PC-3 (cell line): Measurements from ENCODE around the gene DENND6B. TPM values are rescaled to one million over a fixed set of nuclear protein-coding genes. Genes with fewer than 3 reads are reported as not detected.

Experiments used
- ATAC-seq: fragments of 200-7000 bp; cut with Tn5 transposase; 2 replicates; pipeline ENCODE4 v1.9.1; 2020; ENCODE audit warnings: mild to moderate bottlenecking, moderate library complexity
- BruUV-seq: library from RNA; stranded (reverse); fragments of 400-500 nt; replicated peaks from 2 replicates; lab custom pipeline; 2021; lab: Mats Ljungman, UMichigan
- CTCF ChIA-PET: fragments of 300-600 bp; sonication (Branson Sonifier 250); formaldehyde crosslinking; loops from one replicate; lab custom pipeline; 2022; ENCODE audit warnings: antibody characterized with exemption; lab: Charles Lee
- POLR2A ChIA-PET: fragments of 300-600 bp; sonication (Branson Sonifier 250); formaldehyde crosslinking; loops from one replicate; lab custom pipeline; 2022; ENCODE audit warnings: antibody characterized with exemption; ENCODE audit not compliant: unreplicated experiment; lab: Charles Lee
- DNase-seq: peaks from one replicate; pipeline ENCODE4 v3.0.0-alpha.2; 2015
- H2AFZ ChIP-seq: fragments of 300-600 bp; sonication (generic); 2 replicates; pipeline ENCODE4 v1.6.0; 2016; ENCODE audit warnings: antibody characterized with exemption, low read length
- H3F3A ChIP-seq: fragments of 300-600 bp; sonication (generic); one replicate; pipeline ENCODE4 v1.6.0; 2017; ENCODE audit warnings: antibody characterized with exemption, low read length, control low read depth, mild to moderate bottlenecking; ENCODE audit not compliant: unreplicated experiment
- H3K27ac ChIP-seq: fragments of 300-600 bp; sonication (generic); 2 replicates; pipeline ENCODE4 v1.5.1; 2016; ENCODE audit warnings: mild to moderate bottlenecking, low read length
- H3K27me3 ChIP-seq: fragments of 300-600 bp; sonication (generic); 2 replicates; pipeline ENCODE4 v1.6.1; 2016; ENCODE audit warnings: low read length, mixed read lengths
- H3K36me3 ChIP-seq: fragments of 300-600 bp; sonication (generic); 2 replicates; pipeline ENCODE4 v1.6.1; 2016; ENCODE audit warnings: low read depth, mixed run types, low read length, mixed read lengths
- H3K4me1 ChIP-seq: fragments of 300-600 bp; sonication (generic); 2 replicates; pipeline ENCODE4 v1.5.1; 2016; ENCODE audit warnings: low read length; ENCODE audit not compliant: insufficient read depth
- H3K4me2 ChIP-seq: fragments of 300-600 bp; sonication (generic); 2 replicates; pipeline ENCODE4 v1.6.0; 2016; ENCODE audit warnings: low read length
- H3K4me3 ChIP-seq: fragments of 300-600 bp; sonication (generic); 2 replicates; pipeline ENCODE4 v1.5.1; 2016; ENCODE audit warnings: mild to moderate bottlenecking, low read length, mixed read lengths
- H3K79me2 ChIP-seq: fragments of 300-600 bp; sonication (generic); 2 replicates; pipeline ENCODE4 v1.6.1; 2017; ENCODE audit warnings: low read length, mixed read lengths
- H3K9ac ChIP-seq: fragments of 300-600 bp; sonication (generic); 2 replicates; pipeline ENCODE4 v1.6.0; 2016; ENCODE audit warnings: mild to moderate bottlenecking, low read length
- H3K9me2 ChIP-seq: fragments of 300-600 bp; sonication (generic); replicated peaks from 2 replicates; pipeline ENCODE4 v1.6.1; 2016; ENCODE audit warnings: mixed run types, low read length, mixed read lengths
- H3K9me3 ChIP-seq: fragments of 300-600 bp; sonication (generic); 2 replicates; pipeline ENCODE4 v1.6.1; 2016; ENCODE audit warnings: low read length, mixed read lengths
- H4K20me1 ChIP-seq: fragments of 300-600 bp; sonication (generic); 2 replicates; pipeline ENCODE4 v1.6.1; 2016; ENCODE audit warnings: low read length, mixed read lengths
- EZH2 ChIP-seq: fragments of 300-600 bp; sonication (generic); IDR thresholded peaks from one replicate; pipeline ENCODE4 v1.6.1; 2017; ENCODE audit warnings: antibody characterized with exemption, mild to moderate bottlenecking, low read length; ENCODE audit not compliant: unreplicated experiment
- EZH2phosphoT487 ChIP-seq: fragments of 300-600 bp; sonication (generic); IDR thresholded peaks from 2 replicates; pipeline ENCODE4 v1.6.1; 2018; ENCODE audit warnings: mild to moderate bottlenecking, antibody characterized with exemption, low read length, borderline replicate concordance
- intact Hi-C: fragments of 100-400 bp; cut with micrococcal nuclease; formaldehyde crosslinking; loops from 2 replicates; pipeline ENCODE4 v1.9.0; 2023
- total RNA-seq: library from RNA; depleted of rRNA; stranded (reverse); fragments of >200 nt; gene quantifications from 2 replicates; pipeline ENCODE4 v1.2.3, GENCODE V29; 2014
- TF ChIP-seq, protein P1 (sequence below): fragments of 300-600 bp; sonication (generic); conservative IDR thresholded peaks from 2 replicates; pipeline ENCODE4 v1.5.1; 2017; ENCODE audit warnings: antibody characterized with exemption, low read depth, mild to moderate bottlenecking, low read length

DENND6B gene
- total RNA-seq, 1 experiment from 2014 or later, result 1.1 TPM

DNA sequence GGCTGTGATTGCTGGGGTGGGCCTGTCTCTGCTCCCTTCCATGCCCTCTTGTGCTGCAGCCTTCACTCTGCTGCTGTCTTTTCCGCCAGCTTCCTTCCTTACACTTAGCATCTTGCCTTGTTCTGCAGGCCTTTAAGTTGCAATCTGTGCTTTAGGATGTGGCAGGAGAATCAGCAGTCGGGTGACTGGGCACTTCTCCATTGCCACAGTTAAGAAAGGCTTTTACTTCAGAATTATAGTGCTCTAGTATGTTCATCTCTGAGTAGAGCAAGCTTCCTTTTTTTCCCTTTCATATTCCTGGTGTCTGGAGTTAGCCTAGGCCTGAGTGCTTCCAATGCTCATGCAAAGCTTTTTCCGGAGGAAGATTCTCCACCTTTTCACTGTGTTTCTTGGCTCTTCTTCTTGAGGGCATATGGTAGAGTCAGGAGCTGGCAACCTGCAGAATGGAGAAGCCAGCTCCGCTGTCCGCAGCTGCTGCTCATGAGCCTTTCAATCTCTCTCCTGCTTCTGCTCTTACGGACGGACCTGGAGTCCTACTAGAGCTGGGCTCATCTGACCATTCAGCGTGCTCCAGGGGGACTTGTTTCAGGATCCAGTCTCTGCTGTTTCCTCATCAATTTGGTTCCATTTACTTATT, 36.5 kb upstream of the DENND6B start:
- H3K79me2 ChIP-seq, result peaks cover 90% of the 10 kb centered on the region
- H3K9me3 ChIP-seq, result no peaks in the 10 kb centered on the region
- no peak overlapping the region for H3K9ac ChIP-seq
- no peaks in the 10 kb centered on the region for H3K27me3 ChIP-seq
- H3F3A ChIP-seq, result no peaks in the 10 kb centered on the region
- ChIA-PET POLR2A (no interaction called here), CTCF (no interaction called here)
- DNase-seq, result no peak
- no peak overlapping the region for H3K27ac ChIP-seq
- H3K4me3 ChIP-seq, result no peak overlapping the region
- no peak for ATAC-seq
- H3K4me1 ChIP-seq, result no peaks in the 10 kb centered on the region
- TF ChIP-seq EZH2phosphoT487 (no peak), EZH2 (no peak)
- TF ChIP-seq, protein P1, sequence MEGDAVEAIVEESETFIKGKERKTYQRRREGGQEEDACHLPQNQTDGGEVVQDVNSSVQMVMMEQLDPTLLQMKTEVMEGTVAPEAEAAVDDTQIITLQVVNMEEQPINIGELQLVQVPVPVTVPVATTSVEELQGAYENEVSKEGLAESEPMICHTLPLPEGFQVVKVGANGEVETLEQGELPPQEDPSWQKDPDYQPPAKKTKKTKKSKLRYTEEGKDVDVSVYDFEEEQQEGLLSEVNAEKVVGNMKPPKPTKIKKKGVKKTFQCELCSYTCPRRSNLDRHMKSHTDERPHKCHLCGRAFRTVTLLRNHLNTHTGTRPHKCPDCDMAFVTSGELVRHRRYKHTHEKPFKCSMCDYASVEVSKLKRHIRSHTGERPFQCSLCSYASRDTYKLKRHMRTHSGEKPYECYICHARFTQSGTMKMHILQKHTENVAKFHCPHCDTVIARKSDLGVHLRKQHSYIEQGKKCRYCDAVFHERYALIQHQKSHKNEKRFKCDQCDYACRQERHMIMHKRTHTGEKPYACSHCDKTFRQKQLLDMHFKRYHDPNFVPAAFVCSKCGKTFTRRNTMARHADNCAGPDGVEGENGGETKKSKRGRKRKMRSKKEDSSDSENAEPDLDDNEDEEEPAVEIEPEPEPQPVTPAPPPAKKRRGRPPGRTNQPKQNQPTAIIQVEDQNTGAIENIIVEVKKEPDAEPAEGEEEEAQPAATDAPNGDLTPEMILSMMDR, result no peak
- no TSS peak for BruUV-seq
- no peaks in the 10 kb centered on the region for H3K9me2 ChIP-seq
- H2AFZ ChIP-seq, result no peak overlapping the region
- H4K20me1 ChIP-seq, result peaks cover 12% of the 10 kb centered on the region; the same call in 1 of the 2 replicates
- intact Hi-C loops, result no loop called here
- no peak overlapping the region for H3K4me2 ChIP-seq
- H3K36me3 ChIP-seq, result no peaks in the 10 kb centered on the region; the same call in 1 of the 2 replicates

DNA sequence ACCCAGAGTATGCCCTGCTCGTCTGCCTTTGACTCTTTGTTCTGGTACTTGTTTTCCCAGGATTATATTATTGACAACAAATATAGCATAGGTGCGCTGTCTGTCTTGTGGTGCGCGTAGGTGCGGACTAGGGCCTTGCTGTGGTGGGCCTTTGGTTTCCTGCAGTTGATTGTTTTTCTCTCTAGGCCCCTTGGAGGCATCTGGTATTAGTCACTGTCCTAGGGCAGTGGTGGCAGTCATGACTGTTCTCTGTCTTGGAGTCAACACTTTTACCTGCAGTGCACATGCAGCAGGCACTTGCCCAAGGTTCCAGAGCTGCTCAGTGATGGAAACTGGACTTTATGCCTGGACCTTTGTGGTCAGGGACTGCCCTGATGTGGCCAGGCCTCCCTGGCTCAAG, 34.9 kb upstream of the DENND6B start:
- ChIA-PET CTCF (no interaction called here), POLR2A (no interaction called here)
- peaks cover 92% of the 10 kb centered on the region for H3K79me2 ChIP-seq
- ATAC-seq, result no peak
- H4K20me1 ChIP-seq, result peaks cover 16% of the 10 kb centered on the region; the same call in 1 of the 2 replicates
- no peaks in the 10 kb centered on the region for H3F3A ChIP-seq
- H3K27me3 ChIP-seq, result no peaks in the 10 kb centered on the region
- H3K4me3 ChIP-seq, result no peak overlapping the region
- no peak overlapping the region for H2AFZ ChIP-seq
- H3K9me2 ChIP-seq, result no peaks in the 10 kb centered on the region
- H3K9me3 ChIP-seq, result no peaks in the 10 kb centered on the region
- H3K36me3 ChIP-seq, result no peaks in the 10 kb centered on the region; the same call in 1 of the 2 replicates
- H3K27ac ChIP-seq, result no peak overlapping the region
- intact Hi-C loops, result no loop called here
- DNase-seq, result no peak
- no peak for TF ChIP-seq EZH2phosphoT487
- TF ChIP-seq EZH2, result no peak
- TF ChIP-seq, protein P1, result no peak
- no peak overlapping the region for H3K4me2 ChIP-seq
- H3K9ac ChIP-seq, result no peak overlapping the region
- no peaks in the 10 kb centered on the region for H3K4me1 ChIP-seq
- BruUV-seq, result no TSS peak

DNA sequence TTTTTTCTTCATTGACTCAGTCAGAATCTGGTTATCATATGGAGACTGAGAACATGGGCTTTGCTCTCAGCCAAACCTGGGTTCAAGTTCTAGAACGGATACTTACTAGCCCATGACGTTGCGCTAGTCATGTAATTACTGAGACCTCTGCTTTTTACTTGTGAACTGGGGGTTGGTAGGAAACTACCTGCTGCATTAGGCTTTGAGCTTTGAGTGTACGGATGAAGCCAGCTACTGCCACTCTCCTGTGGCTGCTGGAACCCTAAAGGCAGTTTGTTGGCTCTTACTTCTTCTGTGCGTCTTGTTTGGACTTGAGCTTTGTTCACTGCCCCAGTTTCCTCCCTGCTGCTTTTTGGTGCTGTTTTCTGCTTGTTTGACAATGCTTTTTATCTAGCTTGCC, 34.4 kb upstream of the DENND6B start:
- no peak overlapping the region for H3K9ac ChIP-seq
- H2AFZ ChIP-seq, result no peak overlapping the region
- H3K4me3 ChIP-seq, result no peak overlapping the region
- ChIA-PET POLR2A (no interaction called here), CTCF (no interaction called here)
- H3K27ac ChIP-seq, result no peak overlapping the region
- no peaks in the 10 kb centered on the region for H3F3A ChIP-seq
- BruUV-seq, result no TSS peak
- H4K20me1 ChIP-seq, result peaks cover 16% of the 10 kb centered on the region; the same call in 1 of the 2 replicates
- H3K4me2 ChIP-seq, result no peak overlapping the region
- TF ChIP-seq, protein P1, result no peak
- TF ChIP-seq EZH2phosphoT487 (no peak), EZH2 (no peak)
- no peak for ATAC-seq
- H3K27me3 ChIP-seq, result no peaks in the 10 kb centered on the region
- no peaks in the 10 kb centered on the region for H3K9me3 ChIP-seq
- intact Hi-C loops, result no loop called here
- no peaks in the 10 kb centered on the region for H3K9me2 ChIP-seq
- no peaks in the 10 kb centered on the region; the same call in 1 of the 2 replicates for H3K36me3 ChIP-seq
- H3K79me2 ChIP-seq, result peaks cover 92% of the 10 kb centered on the region
- H3K4me1 ChIP-seq, result no peaks in the 10 kb centered on the region
- no peak for DNase-seq
